ENCODE measurements around the gene APLNR. TPM values are rescaled to one million over a fixed set of nuclear protein-coding genes. Genes with fewer than 3 reads are reported as not detected.

The APLNR gene
- total RNA-seq, 2 donors from 2014 or later = 1.8 to 4.3 TPM

DNA sequence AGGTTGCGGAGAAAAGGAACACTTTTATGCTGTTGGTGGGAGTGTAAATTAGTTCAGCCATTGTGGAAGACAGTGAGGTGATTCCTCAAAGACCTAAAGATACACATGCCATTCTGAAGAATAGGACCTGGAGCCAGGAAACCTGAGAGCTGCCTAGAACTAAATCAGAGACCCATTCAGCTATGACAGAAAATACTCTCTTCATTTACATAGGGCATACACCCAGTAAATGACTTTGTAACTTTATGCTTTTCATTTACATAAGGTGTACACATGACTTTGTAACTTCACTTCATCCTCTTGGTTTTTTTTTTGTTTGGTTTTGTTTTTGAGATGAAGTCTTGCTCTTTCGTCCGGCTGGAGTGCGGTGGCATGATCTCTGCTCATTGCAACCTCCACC lies 25.1 kb upstream of the APLNR start:
- ATAC-seq (ENCODE audit: insufficient number of reproducible peaks, low FRiP score, low read depth) = no peak
- TF ChIP-seq, protein P1, sequence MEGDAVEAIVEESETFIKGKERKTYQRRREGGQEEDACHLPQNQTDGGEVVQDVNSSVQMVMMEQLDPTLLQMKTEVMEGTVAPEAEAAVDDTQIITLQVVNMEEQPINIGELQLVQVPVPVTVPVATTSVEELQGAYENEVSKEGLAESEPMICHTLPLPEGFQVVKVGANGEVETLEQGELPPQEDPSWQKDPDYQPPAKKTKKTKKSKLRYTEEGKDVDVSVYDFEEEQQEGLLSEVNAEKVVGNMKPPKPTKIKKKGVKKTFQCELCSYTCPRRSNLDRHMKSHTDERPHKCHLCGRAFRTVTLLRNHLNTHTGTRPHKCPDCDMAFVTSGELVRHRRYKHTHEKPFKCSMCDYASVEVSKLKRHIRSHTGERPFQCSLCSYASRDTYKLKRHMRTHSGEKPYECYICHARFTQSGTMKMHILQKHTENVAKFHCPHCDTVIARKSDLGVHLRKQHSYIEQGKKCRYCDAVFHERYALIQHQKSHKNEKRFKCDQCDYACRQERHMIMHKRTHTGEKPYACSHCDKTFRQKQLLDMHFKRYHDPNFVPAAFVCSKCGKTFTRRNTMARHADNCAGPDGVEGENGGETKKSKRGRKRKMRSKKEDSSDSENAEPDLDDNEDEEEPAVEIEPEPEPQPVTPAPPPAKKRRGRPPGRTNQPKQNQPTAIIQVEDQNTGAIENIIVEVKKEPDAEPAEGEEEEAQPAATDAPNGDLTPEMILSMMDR (IDR thresholded peaks at IDR 0.05) = no peak
- H3K4me1 ChIP-seq (ENCODE audit: control insufficient read depth in 1 of 2, low read depth in 2 of 2) = no peaks in the 10 kb centered on the region
- H3K27ac ChIP-seq = no peak overlapping the region
- no peaks in the 10 kb centered on the region for H3K9me3 ChIP-seq
- H3K4me3 ChIP-seq = no peak overlapping the region
- no peak for DNase-seq (ENCODE audit: low spot score)
- no peaks in the 10 kb centered on the region for H3K36me3 ChIP-seq
- H3K27me3 ChIP-seq (replicated peaks; ENCODE audit: insufficient read depth) = no peaks in the 10 kb centered on the region

DNA sequence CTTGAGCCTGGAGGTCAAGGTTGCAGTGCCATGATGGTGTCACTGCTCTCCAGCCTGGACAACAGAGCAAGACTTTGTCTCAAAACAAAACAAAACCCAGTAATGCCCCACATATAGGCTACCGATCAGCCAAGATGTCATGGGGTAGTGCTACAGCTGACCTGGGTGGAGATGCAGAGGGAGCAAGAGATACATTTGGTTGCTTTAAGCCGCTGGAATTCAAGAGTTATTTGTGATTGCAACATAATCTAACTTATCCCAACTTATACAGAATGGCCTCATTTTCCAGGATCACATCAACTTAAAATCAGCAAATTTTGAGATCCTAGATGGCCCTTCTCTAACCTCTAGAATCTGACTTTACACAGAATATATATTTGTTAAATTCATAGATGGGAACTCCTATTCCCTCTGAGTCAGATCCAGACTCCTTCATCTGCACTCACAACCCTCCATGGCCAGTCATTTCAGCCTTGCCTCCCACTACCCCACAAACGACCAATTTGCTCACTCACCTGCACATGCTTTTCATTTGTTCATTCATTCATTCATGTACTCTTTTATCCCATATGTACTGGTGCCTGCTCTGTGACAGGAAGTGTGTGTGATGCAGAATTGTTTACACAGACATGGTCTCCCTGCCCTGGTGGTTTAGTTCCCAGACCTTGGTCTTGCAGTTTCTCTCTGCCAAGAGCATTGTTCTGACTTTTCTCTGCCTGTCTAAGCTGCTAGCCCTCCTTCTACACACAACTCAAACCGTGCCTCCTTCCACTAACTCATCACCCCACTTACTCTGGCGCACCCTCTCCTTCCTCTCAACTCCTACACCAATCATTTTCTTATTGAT lies 24.1 kb upstream of the APLNR start:
- no peak overlapping the region for H3K4me3 ChIP-seq
- no peaks in the 10 kb centered on the region for H3K36me3 ChIP-seq
- TF ChIP-seq, protein P1 (IDR thresholded peaks at IDR 0.05) = no peak
- peaks cover 3% of the 10 kb centered on the region for H3K9me3 ChIP-seq
- no peaks in the 10 kb centered on the region for H3K27me3 ChIP-seq (replicated peaks; ENCODE audit: insufficient read depth)
- DNase-seq (ENCODE audit: low spot score) (no peak), ATAC-seq (ENCODE audit: insufficient number of reproducible peaks, low FRiP score, low read depth) (no peak)
- no peak overlapping the region for H3K27ac ChIP-seq
- no peaks in the 10 kb centered on the region for H3K4me1 ChIP-seq (ENCODE audit: control insufficient read depth in 1 of 2, low read depth in 2 of 2)

DNA sequence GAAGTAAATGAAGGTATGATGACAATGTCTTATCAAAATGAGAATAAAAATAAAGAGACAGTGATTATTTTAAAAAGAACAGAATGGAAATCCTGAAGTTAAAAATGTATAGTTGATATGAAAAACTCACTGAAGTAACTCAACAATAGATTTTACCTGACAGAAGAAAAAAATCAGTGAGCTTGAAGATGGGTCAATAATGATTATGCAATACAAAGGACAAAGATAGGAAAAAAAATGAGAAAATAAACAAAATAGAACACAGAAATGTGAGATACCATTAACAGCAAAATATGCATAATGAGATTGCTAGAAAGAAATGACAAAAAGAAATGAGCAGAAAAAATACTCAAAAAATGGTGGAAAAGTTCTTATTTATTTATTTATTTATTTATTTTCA lies 19.1 kb upstream of the APLNR start:
- no peak overlapping the region for H3K4me3 ChIP-seq
- no peak for DNase-seq (ENCODE audit: low spot score)
- peaks cover 3% of the 10 kb centered on the region for H3K9me3 ChIP-seq
- H3K36me3 ChIP-seq = no peaks in the 10 kb centered on the region
- no peak for ATAC-seq (ENCODE audit: insufficient number of reproducible peaks, low FRiP score, low read depth)
- no peaks in the 10 kb centered on the region for H3K27me3 ChIP-seq (replicated peaks; ENCODE audit: insufficient read depth)
- H3K4me1 ChIP-seq (ENCODE audit: control insufficient read depth in 1 of 2, low read depth in 2 of 2) = no peaks in the 10 kb centered on the region
- TF ChIP-seq, protein P1 (IDR thresholded peaks at IDR 0.05) = no peak
- H3K27ac ChIP-seq = no peak overlapping the region

DNA sequence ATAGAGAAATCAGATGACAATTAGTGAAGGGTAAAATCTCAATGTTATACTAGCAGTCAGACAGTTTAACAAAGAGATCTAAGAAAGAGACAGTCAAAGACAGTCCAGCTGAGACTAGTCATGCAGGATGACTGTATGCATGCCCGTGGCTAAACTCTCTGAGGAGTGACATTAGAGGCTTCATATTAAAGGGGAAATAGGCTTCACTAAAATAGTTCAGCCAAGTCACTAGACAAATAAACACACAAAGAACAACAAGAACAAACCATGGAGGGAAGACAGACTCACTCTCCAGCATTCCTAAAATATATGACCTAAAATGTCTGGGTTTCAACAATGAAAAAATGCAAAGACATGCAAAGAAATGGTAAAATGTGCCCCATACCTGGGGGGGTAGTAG lies 18.6 kb upstream of the APLNR start:
- no peak for DNase-seq (ENCODE audit: low spot score)
- no peaks in the 10 kb centered on the region for H3K4me1 ChIP-seq (ENCODE audit: control insufficient read depth in 1 of 2, low read depth in 2 of 2)
- no peak overlapping the region for H3K27ac ChIP-seq
- H3K9me3 ChIP-seq = peaks cover 3% of the 10 kb centered on the region
- TF ChIP-seq, protein P1 (IDR thresholded peaks at IDR 0.05) = no peak
- ATAC-seq (ENCODE audit: insufficient number of reproducible peaks, low FRiP score, low read depth) = no peak
- no peak overlapping the region for H3K4me3 ChIP-seq
- H3K36me3 ChIP-seq = no peaks in the 10 kb centered on the region
- no peaks in the 10 kb centered on the region for H3K27me3 ChIP-seq (replicated peaks; ENCODE audit: insufficient read depth)

DNA sequence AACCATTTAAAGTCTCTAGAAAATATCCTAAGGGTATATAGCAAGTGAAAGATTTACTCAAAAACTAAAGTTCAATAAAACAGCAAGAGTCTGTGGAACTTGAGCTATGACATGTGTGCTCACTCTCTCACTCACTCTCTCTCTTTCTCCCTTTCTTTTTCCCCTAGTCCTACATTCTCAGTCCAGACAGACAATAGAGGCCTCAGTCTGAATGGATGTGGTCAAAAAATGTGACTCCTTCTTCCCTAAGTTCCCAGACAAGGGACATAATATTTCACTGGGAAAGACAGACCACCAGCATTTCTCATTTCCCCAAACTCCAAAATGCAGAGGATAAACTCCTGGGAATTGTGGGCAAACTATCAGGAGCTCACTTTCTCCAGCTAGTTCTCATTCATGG lies 17.6 kb upstream of the APLNR start:
- Histone ChIP-seq H3K9me3 (peaks cover 3% of the 10 kb centered on the region), H3K27me3 (replicated peaks; ENCODE audit: insufficient read depth) (no peaks in the 10 kb centered on the region), H3K27ac (no peak overlapping the region), H3K4me1 (ENCODE audit: control insufficient read depth in 1 of 2, low read depth in 2 of 2) (no peaks in the 10 kb centered on the region), H3K36me3 (no peaks in the 10 kb centered on the region), H3K4me3 (no peak overlapping the region)
- TF ChIP-seq, protein P1 (IDR thresholded peaks at IDR 0.05) = no peak
- DNase-seq (ENCODE audit: low spot score) (no peak), ATAC-seq (ENCODE audit: insufficient number of reproducible peaks, low FRiP score, low read depth) (no peak)

All from thoracic aorta (tissue), 2 donors.